ENCODE data around the gene YJEFN3.
A peak's percentile ranks its signal among the peaks of the same experiment; 100 is the strongest.

The YJEFN3 gene

GRCh38 chr19:19540064-19540714 lies 11.5 kb downstream of the YJEFN3 start:
- DNase-seq (ENCODE audit: low spot score), result peak; percentile 61

GRCh38 chr19:19540715-19541515 lies 12.2 kb downstream of the YJEFN3 start:
- peak; percentile 66 for DNase-seq (ENCODE audit: low spot score)

GRCh38 chr19:19541616-19542015 lies 12.9 kb downstream of the YJEFN3 start:
- no peak for DNase-seq (ENCODE audit: low spot score)

- no peak for DNase-seq (ENCODE audit: low spot score)
Measured at GRCh38 chr19:19542507-19542906, 13.8 kb downstream of the YJEFN3 start.

GRCh38 chr19:19543101-19543500 lies 14.4 kb downstream of the YJEFN3 start:
- no peak for DNase-seq (ENCODE audit: low spot score)

GRCh38 chr19:19543640-19544039 lies 14.9 kb downstream of the YJEFN3 start:
- DNase-seq (ENCODE audit: low spot score), result no peak

- no peak for DNase-seq (ENCODE audit: low spot score)
Measured at GRCh38 chr19:19544257-19544953, 15.7 kb downstream of the YJEFN3 start.

- no peak for DNase-seq (ENCODE audit: low spot score)
Measured at GRCh38 chr19:19544954-19545591, 16.4 kb downstream of the YJEFN3 start.

- no peak for DNase-seq (ENCODE audit: low spot score)
Measured at GRCh38 chr19:19545707-19546106, 17.0 kb downstream of the YJEFN3 start.

- DNase-seq (ENCODE audit: low spot score), result no peak
Measured at GRCh38 chr19:19546751-19547162, 18.0 kb downstream of the YJEFN3 start.

GRCh38 chr19:19547674-19548336 lies 19.1 kb downstream of the YJEFN3 start:
- DNase-seq (ENCODE audit: low spot score), result no peak

- no peak for DNase-seq (ENCODE audit: low spot score)
Measured at GRCh38 chr19:19548915-19549759, 20.4 kb downstream of the YJEFN3 start.

- DNase-seq (ENCODE audit: low spot score), result no peak
Measured at GRCh38 chr19:19549804-19550464, 21.2 kb downstream of the YJEFN3 start.

GRCh38 chr19:19550485-19550929 lies 21.8 kb downstream of the YJEFN3 start:
- DNase-seq (ENCODE audit: low spot score), result no peak

- no peak for DNase-seq (ENCODE audit: low spot score)
Measured at GRCh38 chr19:19550972-19551852, 22.5 kb downstream of the YJEFN3 start.

GRCh38 chr19:19551853-19552192 lies 23.1 kb downstream of the YJEFN3 start:
- DNase-seq (ENCODE audit: low spot score), result no peak

GRCh38 chr19:19552798-19553197 lies 24.1 kb downstream of the YJEFN3 start:
- peak; percentile 27 for DNase-seq (ENCODE audit: low spot score)

GRCh38 chr19:19553670-19554069 lies 25.0 kb downstream of the YJEFN3 start:
- no peak for DNase-seq (ENCODE audit: low spot score)
